NB4 (cell line): ENCODE results near the gene SLCO1C1.

Source experiments
- CTCF ChIP-seq: IDR thresholded peaks from one replicate; pipeline ENCODE4 v1.5.1; 2012; ENCODE audit warnings: low read depth, low read length
- POLR2A ChIP-seq: IDR thresholded peaks from 2 replicates; pipeline ENCODE4 v1.6.1; 2011; ENCODE audit warnings: mild to moderate bottlenecking; ENCODE audit not compliant: insufficient read length; ENCODE audit errors: extremely low read depth

- TF ChIP-seq CTCF (no peak), POLR2A (no peak)
Measured at GRCh38 chr12:20716985-20717384, 21.9 kb downstream of the SLCO1C1 start.
